GM10248 (cell line): ENCODE results near the gene NACAD.

Source experiments
- CTCF ChIA-PET: fragments of 300-600 bp; sonication (Branson Sonifier 250); formaldehyde crosslinking; extraction: SDS; loops from one replicate; lab custom pipeline; 2021; ENCODE audit warnings: antibody characterized with exemption; lab: Yijun Ruan, JAX
- POLR2A ChIA-PET: fragments of 350-650 bp; sonication (Branson Sonifier 250); formaldehyde crosslinking; extraction: SDS; loops from one replicate; lab custom pipeline; 2020; ENCODE audit warnings: antibody characterized with exemption; lab: Yijun Ruan, JAX
- DNase-seq: peaks from one replicate; pipeline ENCODE4 v3.0.0; 2012; ENCODE audit errors: extremely low spot score
- TF ChIP-seq, protein P1 (sequence below): IDR thresholded peaks from 2 replicates; pipeline ENCODE4 v1.5.1; 2012; ENCODE audit warnings: mild to moderate bottlenecking, low read depth; ENCODE audit errors: extremely low read depth, missing control alignments, control extremely low read depth

NACAD gene

DNA sequence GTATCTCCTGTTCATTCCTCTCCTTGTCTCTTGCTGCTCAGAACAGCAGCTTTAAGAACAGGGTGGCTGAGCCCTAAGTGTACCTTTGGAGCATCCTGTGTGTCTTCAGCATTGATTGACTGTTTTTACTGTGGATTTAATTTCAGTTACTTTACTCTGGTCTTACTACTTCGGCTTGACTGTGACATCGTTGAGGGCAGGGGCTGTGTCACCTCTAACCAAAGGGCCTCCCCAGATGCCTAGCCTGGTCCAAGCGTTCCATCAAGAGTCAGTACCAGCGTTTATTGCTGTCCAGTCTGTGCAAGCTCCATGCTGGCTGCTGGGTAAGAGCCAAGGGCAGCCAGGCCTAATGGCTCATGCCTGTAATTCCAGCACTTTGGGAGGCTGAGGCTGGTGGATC lies 56.3 kb downstream of the NACAD start:
- no peak for DNase-seq
- ChIA-PET CTCF (interaction anchor here (1.5 to 1.7 kb wide), 3 partner anchors 10 to 185 kb away, joined by 3 to 5 read pairs (median 4); partner anchors contain the start of gene H2AZ2), POLR2A (no interaction called here)
- TF ChIP-seq, protein P1, sequence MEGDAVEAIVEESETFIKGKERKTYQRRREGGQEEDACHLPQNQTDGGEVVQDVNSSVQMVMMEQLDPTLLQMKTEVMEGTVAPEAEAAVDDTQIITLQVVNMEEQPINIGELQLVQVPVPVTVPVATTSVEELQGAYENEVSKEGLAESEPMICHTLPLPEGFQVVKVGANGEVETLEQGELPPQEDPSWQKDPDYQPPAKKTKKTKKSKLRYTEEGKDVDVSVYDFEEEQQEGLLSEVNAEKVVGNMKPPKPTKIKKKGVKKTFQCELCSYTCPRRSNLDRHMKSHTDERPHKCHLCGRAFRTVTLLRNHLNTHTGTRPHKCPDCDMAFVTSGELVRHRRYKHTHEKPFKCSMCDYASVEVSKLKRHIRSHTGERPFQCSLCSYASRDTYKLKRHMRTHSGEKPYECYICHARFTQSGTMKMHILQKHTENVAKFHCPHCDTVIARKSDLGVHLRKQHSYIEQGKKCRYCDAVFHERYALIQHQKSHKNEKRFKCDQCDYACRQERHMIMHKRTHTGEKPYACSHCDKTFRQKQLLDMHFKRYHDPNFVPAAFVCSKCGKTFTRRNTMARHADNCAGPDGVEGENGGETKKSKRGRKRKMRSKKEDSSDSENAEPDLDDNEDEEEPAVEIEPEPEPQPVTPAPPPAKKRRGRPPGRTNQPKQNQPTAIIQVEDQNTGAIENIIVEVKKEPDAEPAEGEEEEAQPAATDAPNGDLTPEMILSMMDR: no peak

DNA sequence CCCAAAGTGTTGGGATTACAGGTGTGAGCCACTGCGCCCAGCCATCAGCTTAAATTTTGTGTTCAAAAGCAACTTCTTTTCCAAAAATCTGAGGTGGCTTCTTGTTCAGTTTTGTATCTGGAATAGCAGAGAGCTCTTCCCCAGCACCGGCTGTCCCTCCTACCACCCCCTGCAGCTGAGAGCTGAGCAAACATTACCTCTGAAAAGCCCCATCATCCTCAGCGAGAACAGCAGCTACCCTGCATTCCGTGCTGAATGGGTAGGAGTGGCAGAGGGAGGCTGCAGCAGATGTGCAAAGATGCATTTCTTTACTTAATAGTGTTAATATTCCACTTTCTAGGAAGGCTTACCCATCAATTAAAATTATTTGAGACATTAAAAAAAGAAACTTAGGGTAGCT lies 56.9 kb downstream of the NACAD start:
- DNase-seq: no peak
- ChIA-PET CTCF (interaction anchor here (0.6 to 1.6 kb wide), 4 partner anchors 17 to 184 kb away, joined by 3 to 5 read pairs (median 4); partner anchors contain the start of gene H2AZ2), POLR2A (interaction anchor here (0.5 kb wide), 1 partner anchor 232 kb away, joined by 4 read pairs; no protein-coding TSS in a partner anchor)
- TF ChIP-seq, protein P1: no peak
